ENCODE measurements around the gene FANCC. TPM values are rescaled to one million over a fixed set of nuclear protein-coding genes. Genes with fewer than 3 reads are reported as not detected.
"Not testable (repeated sequence)": the region's sequence is repeated elsewhere in the genome, so short reads cannot be mapped to it uniquely, and the experiment has no call there.

The FANCC gene
- total RNA-seq, 3 donors from 2014 or later (not counting 1 experiment from before 2014, with no cell fraction given): 9.9 to 18.9 (median 12.8) TPM

DNA sequence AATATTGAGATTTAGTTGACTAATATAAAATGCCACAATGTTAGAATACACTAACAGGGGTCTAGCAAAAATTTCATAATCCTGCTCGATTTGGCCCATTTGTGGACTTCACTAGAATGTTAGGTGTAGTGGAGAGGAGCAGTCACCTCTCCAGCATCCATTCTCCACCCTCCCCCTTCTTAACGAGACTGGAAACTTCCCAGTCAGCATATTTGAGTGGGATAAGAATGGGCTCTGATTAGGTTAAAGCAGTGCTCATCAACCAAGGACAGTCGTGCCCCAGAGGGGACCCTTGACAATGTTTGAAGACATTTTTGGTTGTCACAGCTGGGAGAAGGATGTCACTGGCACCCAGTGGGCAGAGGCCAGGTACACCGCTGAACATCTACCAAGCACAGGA lies 46.7 kb downstream of the FANCC start:
- Histone ChIP-seq H3K4me1 (ENCODE audit: control insufficient read depth, insufficient read depth, low read length) (no peaks in the 10 kb centered on the region), H3K36me3 (ENCODE audit: control insufficient read depth, insufficient read depth, low read length) (no peaks in the 10 kb centered on the region), H3K27ac (ENCODE audit: low read length) (no peak overlapping the region), H3K27me3 (ENCODE audit: control insufficient read depth, insufficient read depth, low read length) (no peaks in the 10 kb centered on the region), H3K9me3 (ENCODE audit: control insufficient read depth, insufficient read depth, low read length) (no peaks in the 10 kb centered on the region), H3K4me3 (ENCODE audit: low read length) (no peak overlapping the region)
- TF ChIP-seq, protein P1, sequence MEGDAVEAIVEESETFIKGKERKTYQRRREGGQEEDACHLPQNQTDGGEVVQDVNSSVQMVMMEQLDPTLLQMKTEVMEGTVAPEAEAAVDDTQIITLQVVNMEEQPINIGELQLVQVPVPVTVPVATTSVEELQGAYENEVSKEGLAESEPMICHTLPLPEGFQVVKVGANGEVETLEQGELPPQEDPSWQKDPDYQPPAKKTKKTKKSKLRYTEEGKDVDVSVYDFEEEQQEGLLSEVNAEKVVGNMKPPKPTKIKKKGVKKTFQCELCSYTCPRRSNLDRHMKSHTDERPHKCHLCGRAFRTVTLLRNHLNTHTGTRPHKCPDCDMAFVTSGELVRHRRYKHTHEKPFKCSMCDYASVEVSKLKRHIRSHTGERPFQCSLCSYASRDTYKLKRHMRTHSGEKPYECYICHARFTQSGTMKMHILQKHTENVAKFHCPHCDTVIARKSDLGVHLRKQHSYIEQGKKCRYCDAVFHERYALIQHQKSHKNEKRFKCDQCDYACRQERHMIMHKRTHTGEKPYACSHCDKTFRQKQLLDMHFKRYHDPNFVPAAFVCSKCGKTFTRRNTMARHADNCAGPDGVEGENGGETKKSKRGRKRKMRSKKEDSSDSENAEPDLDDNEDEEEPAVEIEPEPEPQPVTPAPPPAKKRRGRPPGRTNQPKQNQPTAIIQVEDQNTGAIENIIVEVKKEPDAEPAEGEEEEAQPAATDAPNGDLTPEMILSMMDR (IDR thresholded peaks at IDR 0.05): no peak
- intact Hi-C loops (cut with micrococcal nuclease): no loop called here
- Mint-ChIP-seq H3K4me1 (peaks cover 19 to 32% of the 10 kb centered on the region in 2 donors), H3K27me3 (ENCODE audit: low read depth in 2 of 2) (no peaks in the 10 kb centered on the region), H3K4me3 (no peak overlapping the region), H3K9me3 (no peaks in the 10 kb centered on the region), H3K36me3 (no peaks in the 10 kb centered on the region), H3K27ac (no peak overlapping the region)
- no peak for ATAC-seq
- no peak for DNase-seq
- WGBS (ENCODE audit: insufficient coverage): 94% methylated on average over 2 of the region's 4 CpGs

DNA sequence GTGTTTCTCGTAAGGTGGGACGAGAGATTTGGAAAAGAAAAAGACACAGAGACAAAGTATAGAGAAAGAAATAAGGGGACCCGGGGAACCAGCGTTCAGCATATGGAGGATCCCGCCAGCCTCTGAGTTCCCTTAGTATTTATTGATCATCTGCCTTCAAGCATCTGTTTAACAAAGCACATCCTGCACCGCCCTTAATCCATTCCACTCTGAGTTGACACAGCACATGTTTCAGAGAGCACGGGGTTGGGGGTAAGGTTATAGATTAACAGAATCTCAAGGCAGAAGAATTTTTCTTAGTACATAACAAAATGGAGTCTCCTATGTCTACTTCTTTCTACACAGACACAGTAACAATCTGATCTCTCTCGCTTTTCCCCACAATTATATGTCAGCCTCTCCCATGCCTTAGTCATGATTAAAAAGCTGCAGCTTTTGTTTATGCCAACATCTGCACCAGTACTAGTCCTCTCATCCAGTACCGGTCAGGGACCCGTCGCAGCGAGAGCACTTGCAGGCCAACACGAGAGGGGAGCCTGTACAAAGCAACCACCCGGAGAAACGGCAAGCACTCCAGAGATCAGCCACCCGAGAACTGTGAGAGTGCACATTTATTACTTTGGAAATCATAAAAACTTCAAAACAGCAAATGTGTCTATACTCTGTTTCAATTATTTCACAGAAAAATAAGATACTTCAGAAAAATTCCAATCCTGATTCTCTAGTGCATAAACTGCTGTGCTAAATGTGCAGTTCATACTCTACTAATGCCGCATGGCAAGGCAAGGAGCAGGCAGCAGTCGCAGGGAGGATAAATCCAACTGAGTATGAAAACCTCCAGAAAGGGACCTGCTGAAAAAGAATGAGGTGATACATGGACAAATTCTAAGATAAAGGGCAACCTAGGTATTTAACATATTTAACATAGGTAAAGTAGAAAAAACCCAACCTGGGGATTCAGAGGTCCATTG lies 47.4 kb downstream of the FANCC start:
- H3K9me3 Mint-ChIP-seq; H3K27me3 ChIP-seq (ENCODE audit: control insufficient read depth, insufficient read depth, low read length); ATAC-seq; H3K9me3 ChIP-seq (ENCODE audit: control insufficient read depth, insufficient read depth, low read length); H3K36me3 Mint-ChIP-seq; H3K36me3 ChIP-seq (ENCODE audit: control insufficient read depth, insufficient read depth, low read length); H3K4me1 ChIP-seq (ENCODE audit: control insufficient read depth, insufficient read depth, low read length); H3K27me3 Mint-ChIP-seq (ENCODE audit: low read depth in 2 of 2); DNase-seq; H3K4me3 ChIP-seq (ENCODE audit: low read length); H3K27ac ChIP-seq (ENCODE audit: low read length); H3K27ac Mint-ChIP-seq; H3K4me3 Mint-ChIP-seq; intact Hi-C loops (cut with micrococcal nuclease): not testable (repeated sequence)
- peaks cover 19 to 32% of the 10 kb centered on the region in 2 donors for H3K4me1 Mint-ChIP-seq
- WGBS (ENCODE audit: insufficient coverage): 99% methylated on average over 13 of the region's 18 CpGs

DNA sequence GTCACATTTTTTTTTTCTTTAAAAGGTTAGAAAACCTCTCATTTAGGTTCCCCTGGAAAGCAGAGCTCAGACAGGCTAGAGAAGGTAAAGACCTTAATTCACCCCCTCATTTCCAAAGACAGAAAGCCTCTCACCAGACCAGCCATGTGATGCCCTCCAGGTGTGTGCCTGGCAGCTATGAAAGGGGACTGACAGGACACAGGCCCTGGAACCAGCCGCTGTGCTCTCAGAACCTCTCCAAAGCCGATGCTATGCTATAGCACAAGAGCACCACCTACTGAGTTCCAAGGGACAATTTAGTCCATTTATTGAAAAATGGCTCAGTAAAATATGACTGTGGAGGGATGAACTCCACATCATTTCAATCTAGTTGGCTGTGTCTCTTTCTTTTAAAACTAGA lies 48.8 kb downstream of the FANCC start:
- no peaks in the 10 kb centered on the region for H3K9me3 ChIP-seq (ENCODE audit: control insufficient read depth, insufficient read depth, low read length)
- ATAC-seq (no peak), DNase-seq (no peak)
- H3K27me3 Mint-ChIP-seq (ENCODE audit: low read depth in 2 of 2): no peaks in the 10 kb centered on the region
- no peak overlapping the region for H3K27ac Mint-ChIP-seq
- no peak overlapping the region for H3K4me3 Mint-ChIP-seq
- H3K27me3 ChIP-seq (ENCODE audit: control insufficient read depth, insufficient read depth, low read length): no peaks in the 10 kb centered on the region
- 90% methylated on average over 2 of the region's 2 CpGs for WGBS (ENCODE audit: insufficient coverage)
- peaks cover 20 to 26% of the 10 kb centered on the region in 2 donors for H3K4me1 Mint-ChIP-seq
- H3K36me3 Mint-ChIP-seq: no peaks in the 10 kb centered on the region
- no peak overlapping the region for H3K27ac ChIP-seq (ENCODE audit: low read length)
- TF ChIP-seq, protein P1 (IDR thresholded peaks at IDR 0.05): no peak
- H3K9me3 Mint-ChIP-seq: no peaks in the 10 kb centered on the region
- intact Hi-C loops (cut with micrococcal nuclease): no loop called here
- H3K4me3 ChIP-seq (ENCODE audit: low read length): no peak overlapping the region
- no peaks in the 10 kb centered on the region for H3K36me3 ChIP-seq (ENCODE audit: control insufficient read depth, insufficient read depth, low read length)
- H3K4me1 ChIP-seq (ENCODE audit: control insufficient read depth, insufficient read depth, low read length): no peaks in the 10 kb centered on the region

DNA sequence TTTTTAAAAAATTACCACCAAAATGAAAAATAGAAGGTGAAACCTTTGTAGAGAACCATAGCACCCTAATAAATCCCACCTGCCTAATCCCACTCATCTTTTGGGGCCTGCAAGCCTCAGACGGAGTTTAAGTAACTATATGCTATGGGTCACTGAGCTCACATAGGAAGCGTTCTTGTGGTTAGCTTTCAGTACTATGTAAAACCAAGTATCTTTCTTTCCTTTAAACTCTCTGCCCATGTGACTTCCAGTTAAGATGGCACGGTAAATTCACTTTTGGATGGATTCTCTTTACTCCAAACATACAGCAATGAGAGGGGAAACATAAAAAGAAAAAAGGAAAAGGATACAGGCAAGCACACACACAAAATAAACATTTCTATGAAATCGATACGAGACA lies 50.9 kb downstream of the FANCC start:
- DNase-seq (no peak), ATAC-seq (no peak)
- no peaks in the 10 kb centered on the region for H3K27me3 Mint-ChIP-seq (ENCODE audit: low read depth in 2 of 2)
- H3K36me3 Mint-ChIP-seq: no peaks in the 10 kb centered on the region
- H3K4me3 ChIP-seq (ENCODE audit: low read length): no peak overlapping the region
- no peaks in the 10 kb centered on the region for H3K4me1 ChIP-seq (ENCODE audit: control insufficient read depth, insufficient read depth, low read length)
- no peak overlapping the region for H3K4me3 Mint-ChIP-seq
- intact Hi-C loops (cut with micrococcal nuclease): no loop called here
- no peak overlapping the region for H3K27ac Mint-ChIP-seq
- TF ChIP-seq, protein P1 (IDR thresholded peaks at IDR 0.05): no peak
- no peak overlapping the region for H3K27ac ChIP-seq (ENCODE audit: low read length)
- H3K27me3 ChIP-seq (ENCODE audit: control insufficient read depth, insufficient read depth, low read length): no peaks in the 10 kb centered on the region
- H3K36me3 ChIP-seq (ENCODE audit: control insufficient read depth, insufficient read depth, low read length): no peaks in the 10 kb centered on the region
- no peaks in the 10 kb centered on the region for H3K9me3 ChIP-seq (ENCODE audit: control insufficient read depth, insufficient read depth, low read length)
- H3K9me3 Mint-ChIP-seq: no peaks in the 10 kb centered on the region
- peaks cover 11 to 16% of the 10 kb centered on the region in 2 donors for H3K4me1 Mint-ChIP-seq
- WGBS (ENCODE audit: insufficient coverage): 66% methylated on average over 5 of the region's 5 CpGs

Measured in natural killer cell (primary cell).